HepG2 (cell line): ENCODE data around the gene COL13A1. TPM values are rescaled to one million over a fixed set of nuclear protein-coding genes. Genes with fewer than 3 reads are reported as not detected.

Experiments used
- ATAC-seq: fragments of 200-7000 bp; cut with Tn5 transposase; 3 replicates; pipeline ENCODE4 v1.9.1; 2020; ENCODE audit warnings: mild to moderate bottlenecking, moderate library complexity
- BruUV-seq: library from RNA; stranded (reverse); fragments of 400-500 nt; replicated peaks from 2 replicates; lab custom pipeline; 2021; lab: Mats Ljungman, UMichigan
- CTCF ChIA-PET: fragments of 300-600 bp; formaldehyde crosslinking; extraction: SDS; loops from one replicate; lab custom pipeline; 2021; ENCODE audit warnings: low total read pairs, inconsistent platforms, low intra/inter-chr PET ratio; lab: Yijun Ruan, JAX
- POLR2A ChIA-PET: fragments of 350-600 bp; sonication (Branson Sonifier 250); formaldehyde crosslinking; loops from one replicate; lab custom pipeline; 2020; ENCODE audit warnings: antibody characterized with exemption, inconsistent platforms; lab: Yijun Ruan, JAX
- DNase-seq: peaks from one replicate; pipeline ENCODE4 v3.0.0-alpha.2; 2015; ENCODE audit warnings: low spot score
- FAIRE-seq: peaks from 3 replicates; lab custom pipeline; 2011; peaks lifted over from hg19 to GRCh38; lab: Jason Lieb, UNC
- H2AFZ ChIP-seq: one replicate; pipeline ENCODE4 v1.6.1; 2011; ENCODE audit warnings: low read length, inconsistent platforms
- H3K27ac ChIP-seq: fragments of 300-600 bp; 3 replicates; pipeline ENCODE4 v1.8.0; 2011; ENCODE audit warnings: mixed run types, mild to moderate bottlenecking, mixed read lengths, low read length, inconsistent platforms; ENCODE audit not compliant: insufficient read depth; ENCODE audit errors: extremely low read length
- H3K27me3 ChIP-seq, 2 experiments: fragments of 200-600 bp in 1 of 2; 2 replicates in 1 of 2; 3 replicates in 1 of 2; pipeline versions ENCODE4 v1.6.0 to v1.8.0; 2011; ENCODE audit warnings: low read length in 2 of 2, mild to moderate bottlenecking in 2 of 2, moderate library complexity in 2 of 2, inconsistent platforms in 1 of 2; ENCODE audit not compliant: insufficient read depth in 2 of 2, control insufficient read depth in 1 of 2
- H3K36me3 ChIP-seq, 2 experiments: fragments of 200-600 bp in 1 of 2; replicated peaks in 1 of 2; 2 replicates in 1 of 2; 3 replicates in 1 of 2; pipeline versions ENCODE4 v1.5.1 to v1.8.0; 2011; ENCODE audit warnings: low read length in 2 of 2, inconsistent platforms in 1 of 2; ENCODE audit not compliant: insufficient read depth in 2 of 2, control insufficient read depth in 1 of 2
- H3K4me1 ChIP-seq: 2 replicates; pipeline ENCODE4 v1.5.1; 2012; ENCODE audit warnings: low read length, inconsistent platforms; ENCODE audit not compliant: insufficient read depth
- H3K4me2 ChIP-seq: 2 replicates; pipeline ENCODE4 v1.6.0; 2011; ENCODE audit warnings: low read depth, low read length, inconsistent platforms
- H3K4me3 ChIP-seq, 3 experiments: fragments of 200-600 bp in 1 of 3; sonication (generic), shearing (Covaris generic) in 1 of 3; replicated peaks in 1 of 3; 2 replicates each; pipeline ENCODE4 v1.5.1; 2011 to 2016; ENCODE audit warnings: low read length in 3 of 3, inconsistent platforms in 2 of 3, low read depth in 2 of 3, mild to moderate bottlenecking in 2 of 3, control low read depth in 1 of 3, mixed read lengths in 1 of 3; ENCODE audit not compliant: insufficient read depth in 1 of 3
- H3K79me2 ChIP-seq: one replicate; pipeline ENCODE4 v1.6.1; 2011; ENCODE audit warnings: low read length, inconsistent platforms; ENCODE audit not compliant: insufficient read depth
- H3K9ac ChIP-seq: 2 replicates; pipeline ENCODE4 v1.6.0; 2011; ENCODE audit warnings: mild to moderate bottlenecking, low read depth, low read length, inconsistent platforms; ENCODE audit not compliant: insufficient read depth
- H3K9me3 ChIP-seq: 2 replicates; pipeline ENCODE4 v1.5.1; 2012; ENCODE audit warnings: mild to moderate bottlenecking, low read length
- H4K20me1 ChIP-seq: 2 replicates; pipeline ENCODE4 v1.6.0; 2011; ENCODE audit warnings: inconsistent platforms, mild to moderate bottlenecking, low read length, moderate library complexity; ENCODE audit not compliant: insufficient read depth
- AHR ChIP-seq: IDR thresholded peaks from 2 replicates; pipeline ENCODE4 v1.6.1; 2018; ENCODE audit warnings: missing genetic modification reagents, missing compliant biosample characterization
- CEBPG ChIP-seq: IDR thresholded peaks from 2 replicates; pipeline ENCODE4 v1.6.1; 2016
- CENPT ChIP-seq: sonication (generic); formaldehyde crosslinking; IDR thresholded peaks from 2 replicates; pipeline ENCODE4 v1.8.0; 2022; ENCODE audit warnings: low read depth, mild to moderate bottlenecking, moderate library complexity, missing genetic modification reagents
- MEF2D ChIP-seq: sonication (generic); formaldehyde crosslinking; IDR thresholded peaks from 2 replicates; pipeline ENCODE4 v1.5.1; 2020; ENCODE audit warnings: mild to moderate bottlenecking, missing genetic modification reagents
- NR1H2 ChIP-seq: sonication (generic); formaldehyde crosslinking; IDR thresholded peaks from 2 replicates; pipeline ENCODE4 v1.8.1; 2022; ENCODE audit warnings: low read depth, missing genetic modification reagents, borderline replicate concordance
- NR2F1 ChIP-seq, 2 experiments: fragments of 450-650 bp in 1 of 2; formaldehyde crosslinking in 1 of 2; IDR thresholded peaks; 2 replicates each; pipeline versions ENCODE4 v1.5.0 to v1.6.1; 2016 to 2020; ENCODE audit warnings: mild to moderate bottlenecking in 1 of 2, missing compliant biosample characterization in 1 of 2, missing genetic modification reagents in 1 of 2, moderate library complexity in 1 of 2
- SNRNP70 ChIP-seq: fragments of 200-400 bp; formaldehyde crosslinking; IDR thresholded peaks from 2 replicates; pipeline ENCODE4 v1.6.1; 2017; ENCODE audit warnings: mild to moderate bottlenecking, low read depth, low read length, moderate library complexity
- SOX6 ChIP-seq, 2 experiments: fragments of 450-650 bp in 1 of 2; sonication (generic) in 1 of 2; formaldehyde crosslinking in 1 of 2; IDR thresholded peaks; 2 replicates each; pipeline versions ENCODE4 v1.4.0 to v1.6.1; 2017 to 2020; ENCODE audit warnings: antibody characterized with exemption in 1 of 2, mild to moderate bottlenecking in 1 of 2, missing genetic modification reagents in 1 of 2
- ZNF337 ChIP-seq: sonication (generic); formaldehyde crosslinking; IDR thresholded peaks from 2 replicates; pipeline ENCODE4 v1.5.1; 2020; ENCODE audit warnings: missing genetic modification reagents, low read depth, mild to moderate bottlenecking, borderline replicate concordance
- ZNF652 ChIP-seq: IDR thresholded peaks from 2 replicates; pipeline ENCODE4 v1.6.1; 2016; ENCODE audit warnings: low read depth, borderline replicate concordance
- ZNF891 ChIP-seq: sonication (generic); formaldehyde crosslinking; IDR thresholded peaks from 2 replicates; pipeline ENCODE4 v1.5.0; 2020; ENCODE audit warnings: mild to moderate bottlenecking, missing genetic modification reagents
- in situ Hi-C: cut with HindIII; loops from 2 replicates; pipeline ENCODE4 v1.10.0; 2017; ENCODE audit warnings: low pct_unique_long_range_greater_than_20kb; ENCODE audit not compliant: extremely low pct_ligation_motif_present
- intact Hi-C: fragments of 100-400 bp; cut with micrococcal nuclease; formaldehyde crosslinking; loops from one replicate; pipeline ENCODE4 v1.10.0; 2022; ENCODE audit not compliant: unreplicated experiment
- polyA plus RNA-seq, 8 experiments: library from polyadenylated mRNA; depleted of rRNA in 3 of 8; stranded (reverse) in 7 of 8; unstranded in 1 of 8; fragments of >200 nt; fragmentation: Illumina TruSeq in 4 of 8; extraction: Trizol in 4 of 8; gene quantifications; 2 replicates each; pipeline versions ENCODE4 v1.2.1 to v1.2.3, GENCODE V29; 2011 to 2016; ENCODE audit warnings: low read depth in 4 of 8, missing spikeins in 1 of 8, mixed read lengths in 1 of 8; ENCODE audit not compliant: insufficient read depth in 1 of 8
- total RNA-seq, 5 experiments: library from RNA; depleted of rRNA; stranded (reverse); fragments of >200 nt; fragmentation: Illumina TruSeq; extraction: Trizol; gene quantifications; 2 replicates each; pipeline ENCODE4 v1.2.3, GENCODE V29; 2016; ENCODE audit warnings: low read depth in 1 of 5
- TF ChIP-seq, protein P1 (sequence below): sonication (generic); formaldehyde crosslinking; IDR thresholded peaks from 2 replicates; pipeline ENCODE4 v1.4.0; 2020; ENCODE audit warnings: low read depth, missing genetic modification reagents
- TF ChIP-seq, protein P2 (sequence below): sonication (generic); formaldehyde crosslinking; conservative IDR thresholded peaks from 2 replicates; pipeline ENCODE4 v1.8.0; 2022; ENCODE audit warnings: low read depth, missing genetic modification reagents

Gene COL13A1
- total and polyA plus RNA-seq, 2 of the 13 experiments (the other 11 are each of a cell fraction or from before 2014, with no cell fraction given), result 0.07 TPM; not detected in 1

DNA sequence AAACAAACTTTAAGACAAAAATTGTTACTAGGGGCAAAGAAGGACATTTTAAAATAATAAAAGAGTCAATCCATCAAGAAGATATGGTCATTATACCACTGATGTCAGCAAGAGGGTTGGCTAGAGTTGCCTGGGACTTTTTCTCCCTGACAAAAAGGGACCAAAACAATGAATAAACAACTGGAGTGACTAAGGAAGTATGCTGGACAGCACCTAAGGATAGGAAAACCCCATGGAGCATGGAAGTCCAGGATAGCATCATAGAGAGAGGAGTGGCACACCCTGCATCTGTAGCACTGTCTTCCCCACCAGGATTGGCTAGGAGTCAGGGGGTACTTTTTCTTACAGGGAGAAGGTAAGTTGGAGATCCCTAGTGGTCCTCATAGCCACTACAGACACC is 177.5 kb downstream of the COL13A1 start:
- ChIA-PET POLR2A (no interaction called here), CTCF (no interaction called here)
- FAIRE-seq, result no peak

More for the DNA sequence above, 177.5 kb downstream of the COL13A1 start:
- TF ChIP-seq ZNF652 (CRISPR knock-in tag) (no peak), SOX6 (IDR thresholded peaks at IDR 0.05) (no peak), SOX6 (CRISPR knock-in tag; IDR thresholded peaks at IDR 0.05) (no peak), NR2F1 (CRISPR knock-in tag; IDR thresholded peaks at IDR 0.05) (no peak), MEF2D (CRISPR knock-in tag) (no peak), SNRNP70 (no peak), AHR (CRISPR knock-in tag) (no peak), ZNF337 (CRISPR knock-in tag) (no peak), CENPT (CRISPR knock-in tag) (no peak), NR1H2 (CRISPR knock-in tag) (no peak), CEBPG (CRISPR knock-in tag) (no peak), ZNF891 (no peak)
- TF ChIP-seq, protein P1, sequence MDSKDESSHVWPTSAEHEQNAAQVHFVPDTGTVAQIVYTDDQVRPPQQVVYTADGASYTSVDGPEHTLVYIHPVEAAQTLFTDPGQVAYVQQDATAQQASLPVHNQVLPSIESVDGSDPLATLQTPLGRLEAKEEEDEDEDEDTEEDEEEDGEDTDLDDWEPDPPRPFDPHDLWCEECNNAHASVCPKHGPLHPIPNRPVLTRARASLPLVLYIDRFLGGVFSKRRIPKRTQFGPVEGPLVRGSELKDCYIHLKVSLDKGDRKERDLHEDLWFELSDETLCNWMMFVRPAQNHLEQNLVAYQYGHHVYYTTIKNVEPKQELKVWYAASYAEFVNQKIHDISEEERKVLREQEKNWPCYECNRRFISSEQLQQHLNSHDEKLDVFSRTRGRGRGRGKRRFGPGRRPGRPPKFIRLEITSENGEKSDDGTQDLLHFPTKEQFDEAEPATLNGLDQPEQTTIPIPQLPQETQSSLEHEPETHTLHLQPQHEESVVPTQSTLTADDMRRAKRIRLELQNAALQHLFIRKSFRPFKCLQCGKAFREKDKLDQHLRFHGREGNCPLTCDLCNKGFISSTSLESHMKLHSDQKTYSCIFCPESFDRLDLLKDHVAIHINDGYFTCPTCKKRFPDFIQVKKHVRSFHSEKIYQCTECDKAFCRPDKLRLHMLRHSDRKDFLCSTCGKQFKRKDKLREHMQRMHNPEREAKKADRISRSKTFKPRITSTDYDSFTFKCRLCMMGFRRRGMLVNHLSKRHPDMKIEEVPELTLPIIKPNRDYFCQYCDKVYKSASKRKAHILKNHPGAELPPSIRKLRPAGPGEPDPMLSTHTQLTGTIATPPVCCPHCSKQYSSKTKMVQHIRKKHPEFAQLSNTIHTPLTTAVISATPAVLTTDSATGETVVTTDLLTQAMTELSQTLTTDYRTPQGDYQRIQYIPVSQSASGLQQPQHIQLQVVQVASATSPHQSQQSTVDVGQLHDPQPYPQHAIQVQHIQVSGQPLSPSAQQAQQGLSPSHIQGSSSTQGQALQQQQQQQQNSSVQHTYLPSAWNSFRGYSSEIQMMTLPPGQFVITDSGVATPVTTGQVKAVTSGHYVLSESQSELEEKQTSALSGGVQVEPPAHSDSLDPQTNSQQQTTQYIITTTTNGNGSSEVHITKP (CRISPR knock-in tag), result no peak
- TF ChIP-seq, protein P2, sequence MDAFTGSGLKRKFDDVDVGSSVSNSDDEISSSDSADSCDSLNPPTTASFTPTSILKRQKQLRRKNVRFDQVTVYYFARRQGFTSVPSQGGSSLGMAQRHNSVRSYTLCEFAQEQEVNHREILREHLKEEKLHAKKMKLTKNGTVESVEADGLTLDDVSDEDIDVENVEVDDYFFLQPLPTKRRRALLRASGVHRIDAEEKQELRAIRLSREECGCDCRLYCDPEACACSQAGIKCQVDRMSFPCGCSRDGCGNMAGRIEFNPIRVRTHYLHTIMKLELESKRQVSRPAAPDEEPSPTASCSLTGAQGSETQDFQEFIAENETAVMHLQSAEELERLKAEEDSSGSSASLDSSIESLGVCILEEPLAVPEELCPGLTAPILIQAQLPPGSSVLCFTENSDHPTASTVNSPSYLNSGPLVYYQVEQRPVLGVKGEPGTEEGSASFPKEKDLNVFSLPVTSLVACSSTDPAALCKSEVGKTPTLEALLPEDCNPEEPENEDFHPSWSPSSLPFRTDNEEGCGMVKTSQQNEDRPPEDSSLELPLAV (CRISPR knock-in tag), result no peak
- in situ Hi-C loops (no loop called here), intact Hi-C loops (no loop called here)
- H4K20me1 ChIP-seq, result no peaks in the 10 kb centered on the region
- no peak overlapping the region for H3K9ac ChIP-seq
- no peak overlapping the region for H3K27ac ChIP-seq
- no peaks in the 10 kb centered on the region for H3K79me2 ChIP-seq
- peaks cover 0 to 7% of the 10 kb centered on the region in 2 experiments; a peak in 1 of 5 replicates for H3K27me3 ChIP-seq
- peaks cover 4% of the 10 kb centered on the region; the same call in 1 of the 2 replicates for H3K9me3 ChIP-seq
- no peak overlapping the region for H2AFZ ChIP-seq
- no TSS peak for BruUV-seq
- peaks cover 7% of the 10 kb centered on the region for H3K4me1 ChIP-seq
- H3K36me3 ChIP-seq, result no peaks in the 10 kb centered on the region
- no peak for ATAC-seq
- no peak overlapping the region for H3K4me3 ChIP-seq
- DNase-seq, result no peak
- H3K4me2 ChIP-seq, result no peak overlapping the region
